HCT116 (cell line): Measurements from ENCODE around the gene EVI5L. TPM values are rescaled to one million over a fixed set of nuclear protein-coding genes. Genes with fewer than 3 reads are reported as not detected.

Experiments used
- ATAC-seq: fragments of 200-7000 bp; cut with Tn5 transposase; 2 replicates; pipeline ENCODE4 v1.9.1; 2020; ENCODE audit warnings: mild to moderate bottlenecking, moderate library complexity
- BruUV-seq: library from RNA; stranded (reverse); fragments of 400-500 nt; replicated peaks from 2 replicates; lab custom pipeline; 2021; lab: Mats Ljungman, UMichigan
- CTCF ChIA-PET: fragments of 300-600 bp; sonication (Branson Sonifier 250); formaldehyde crosslinking; loops from one replicate; lab custom pipeline; 2021; ENCODE audit warnings: antibody characterized with exemption; lab: Charles Lee
- POLR2A ChIA-PET: fragments of 300-600, 350-600 bp; sonication (Branson Sonifier 250); formaldehyde crosslinking; loops from one replicate; lab custom pipeline; 2021; ENCODE audit warnings: antibody characterized with exemption; lab: Charles Lee
- RAD21 ChIA-PET, 2 experiments: fragments of 300-600 bp; sonication (Branson Sonifier 250); formaldehyde crosslinking; loops; one replicate each; lab custom pipeline; 2023; ENCODE audit warnings: low total read pairs in 2 of 2; ENCODE audit not compliant: uncharacterized antibody in 2 of 2, unreplicated experiment in 2 of 2, low non-redundant PET in 1 of 2; lab: Charles Lee
- DNase-seq: peaks from one replicate; pipeline ENCODE4 v3.0.0-alpha.2; 2010; ENCODE audit warnings: low read depth, low spot score
- H2AFZ ChIP-seq: fragments of 200-600 bp; shearing (Covaris generic), sonication (generic); 2 replicates; pipeline ENCODE4 v1.6.1; 2017; ENCODE audit warnings: low read depth, mixed run types, mixed read lengths, antibody characterized with exemption, low read length; ENCODE audit not compliant: poor library complexity, severe bottlenecking
- H3K27ac ChIP-seq: 2 replicates; pipeline ENCODE4 v1.5.1; 2012; ENCODE audit warnings: low read depth, low read length
- H3K27me3 ChIP-seq: fragments of 200-600 bp; sonication (generic); 2 replicates; pipeline ENCODE4 v1.6.1; 2016; ENCODE audit warnings: mixed run types, low read length, mixed read lengths; ENCODE audit not compliant: insufficient read depth
- H3K36me3 ChIP-seq, 2 experiments: fragments of 200-500 bp in 1 of 2; fragments of 200-600 bp in 1 of 2; sonication (Bioruptor generic) in 1 of 2; sonication (generic) in 1 of 2; 2 replicates each; pipeline versions ENCODE4 v1.5.1 to v1.6.1; 2014 to 2016; ENCODE audit warnings: low read length in 2 of 2, inconsistent platforms in 1 of 2, mixed read lengths in 1 of 2, mixed run types in 1 of 2; ENCODE audit not compliant: insufficient read depth in 2 of 2, control insufficient read depth in 1 of 2
- H3K4me1 ChIP-seq, 2 experiments: fragments of 200-600 bp in 1 of 2; sonication (generic) in 1 of 2; 2 replicates each; pipeline versions ENCODE4 v1.5.1 to v1.6.1; 2012 to 2017; ENCODE audit warnings: low read length in 2 of 2, inconsistent platforms in 1 of 2, mild to moderate bottlenecking in 1 of 2, mixed read lengths in 1 of 2, mixed run types in 1 of 2, moderate library complexity in 1 of 2; ENCODE audit not compliant: insufficient read depth in 2 of 2, control insufficient read depth in 1 of 2
- H3K4me2 ChIP-seq: fragments of 200-600 bp; sonication (generic); 2 replicates; pipeline ENCODE4 v1.6.1; 2017; ENCODE audit warnings: mixed run types, low read length, mixed read lengths
- H3K4me3 ChIP-seq, 2 experiments: fragments of 200-600 bp in 1 of 2; sonication (generic) in 1 of 2; replicated peaks in 1 of 2; 2 replicates each; pipeline ENCODE4 v1.5.1; 2011 to 2016; ENCODE audit warnings: low read length in 2 of 2, control low read depth in 1 of 2, low read depth in 1 of 2, mild to moderate bottlenecking in 1 of 2, mixed read lengths in 1 of 2, mixed run types in 1 of 2
- H3K79me2 ChIP-seq: fragments of 200-600 bp; sonication (generic); 2 replicates; pipeline ENCODE4 v1.6.1; 2017; ENCODE audit warnings: mild to moderate bottlenecking, mixed run types, low read length, moderate library complexity, mixed read lengths; ENCODE audit not compliant: insufficient read depth
- H3K9ac ChIP-seq: fragments of 200-600 bp; sonication (generic); 2 replicates; pipeline ENCODE4 v1.6.1; 2016; ENCODE audit warnings: low read length, mixed read lengths
- H3K9me2 ChIP-seq: fragments of 200-600 bp; sonication (generic), shearing (Covaris generic); 2 replicates; pipeline ENCODE4 v1.6.1; 2017; ENCODE audit warnings: mixed run types, mild to moderate bottlenecking, moderate library complexity; ENCODE audit not compliant: insufficient read depth
- H3K9me3 ChIP-seq, 2 experiments: fragments of 200-500 bp in 1 of 2; fragments of 200-600 bp in 1 of 2; sonication (Bioruptor generic) in 1 of 2; sonication (generic) in 1 of 2; 2 replicates each; pipeline ENCODE4 v1.6.1; 2014 to 2017; ENCODE audit warnings: low read length in 2 of 2, mixed read lengths in 2 of 2, inconsistent platforms in 1 of 2, low read depth in 1 of 2, mild to moderate bottlenecking in 1 of 2, mixed run types in 1 of 2, moderate library complexity in 1 of 2; ENCODE audit not compliant: control insufficient read depth in 1 of 2, insufficient read depth in 1 of 2
- H4K20me1 ChIP-seq: fragments of 200-600 bp; sonication (generic), shearing (Covaris generic); 2 replicates; pipeline ENCODE4 v1.6.1; 2017; ENCODE audit warnings: mixed run types, mild to moderate bottlenecking, moderate library complexity; ENCODE audit not compliant: insufficient read depth
- ATF3 ChIP-seq: IDR thresholded peaks from 2 replicates; pipeline ENCODE4 v1.6.1; 2012
- CBX3 ChIP-seq: IDR thresholded peaks from 2 replicates; pipeline ENCODE4 v1.6.1; 2012; ENCODE audit warnings: low read depth
- CEBPB ChIP-seq: IDR thresholded peaks from 2 replicates; pipeline ENCODE4 v1.6.1; 2012; ENCODE audit warnings: low read depth
- CTCF ChIP-seq, 3 experiments: fragments of 200-600 bp in 1 of 3; sonication (generic) in 1 of 3; IDR thresholded peaks in 2 of 3; conservative IDR thresholded peaks in 1 of 3; 2 replicates each; pipeline ENCODE4 v1.5.1; 2012 to 2017; ENCODE audit warnings: low read depth in 2 of 3, low read length in 2 of 3, antibody characterized with exemption in 1 of 3, borderline replicate concordance in 1 of 3, control low read depth in 1 of 3, mild to moderate bottlenecking in 1 of 3, mixed read lengths in 1 of 3, mixed run types in 1 of 3, moderate library complexity in 1 of 3; ENCODE audit not compliant: insufficient read depth in 1 of 3
- EGR1 ChIP-seq: IDR thresholded peaks from 2 replicates; pipeline ENCODE4 v1.6.1; 2012; ENCODE audit warnings: low read depth
- ELF1 ChIP-seq: IDR thresholded peaks from 2 replicates; pipeline ENCODE4 v1.6.1; 2012; ENCODE audit warnings: low read depth, borderline replicate concordance
- EZH2 ChIP-seq: fragments of 200-600 bp; sonication (generic); IDR thresholded peaks from 2 replicates; pipeline ENCODE4 v1.6.1; 2017; ENCODE audit warnings: antibody characterized with exemption, mixed run types
- EZH2phosphoT487 ChIP-seq: fragments of 200-600 bp; IDR thresholded peaks from 2 replicates; pipeline ENCODE4 v1.6.1; 2018; ENCODE audit warnings: antibody characterized with exemption, borderline replicate concordance
- JUND ChIP-seq: IDR thresholded peaks from 2 replicates; pipeline ENCODE4 v1.6.1; 2012
- MAX ChIP-seq: IDR thresholded peaks from 2 replicates; pipeline ENCODE4 v1.6.1; 2012
- POLR2AphosphoS5 ChIP-seq: IDR thresholded peaks from 2 replicates; pipeline ENCODE4 v1.6.1; 2011; ENCODE audit warnings: mild to moderate bottlenecking, low read depth, low read length, moderate library complexity
- SIN3A ChIP-seq: IDR thresholded peaks from 2 replicates; pipeline ENCODE4 v1.6.1; 2012; ENCODE audit warnings: low read depth
- SP1 ChIP-seq: IDR thresholded peaks from 2 replicates; pipeline ENCODE4 v1.6.1; 2012; ENCODE audit warnings: low read depth
- SRF ChIP-seq: IDR thresholded peaks from 2 replicates; pipeline ENCODE4 v1.6.1; 2012; ENCODE audit warnings: low read depth
- TCF7L2 ChIP-seq: IDR thresholded peaks from 2 replicates; pipeline ENCODE4 v1.7.0; 2011; ENCODE audit warnings: borderline replicate concordance, inconsistent platforms; ENCODE audit not compliant: insufficient read depth, insufficient read length; ENCODE audit errors: extremely low read depth
- YY1 ChIP-seq: IDR thresholded peaks from 2 replicates; pipeline ENCODE4 v1.6.1; 2011; ENCODE audit warnings: low read length, low read depth, moderate library complexity, mild to moderate bottlenecking; ENCODE audit not compliant: insufficient replicate concordance; ENCODE audit errors: extremely low read depth
- ZBTB33 ChIP-seq: IDR thresholded peaks from 2 replicates; pipeline ENCODE4 v1.6.1; 2011; ENCODE audit warnings: mild to moderate bottlenecking, low read length, moderate library complexity; ENCODE audit not compliant: insufficient replicate concordance; ENCODE audit errors: extremely low read depth
- ZFX ChIP-seq: fragments of 450-650 bp; IDR thresholded peaks from 2 replicates; pipeline ENCODE4 v1.6.1; 2017
- ZNF274 ChIP-seq: fragments of 200-500 bp; sonication (Bioruptor generic); IDR thresholded peaks from 2 replicates; pipeline ENCODE4 v1.6.1; 2014; ENCODE audit warnings: mild to moderate bottlenecking, low read depth, low read length, inconsistent platforms
- intact Hi-C: fragments of 100-400 bp; cut with micrococcal nuclease; formaldehyde crosslinking; loops from 2 replicates; pipeline ENCODE4 v1.10.0; 2022
- total RNA-seq: library from RNA; stranded (reverse); gene quantifications from one replicate; pipeline ENCODE4 v1.2.1, GENCODE V29; 2021; ENCODE audit not compliant: unreplicated experiment

The EVI5L gene
- total RNA-seq, 1 experiment from 2014 or later: 15.0 TPM

- Histone ChIP-seq H3K79me2 (no peaks in the 10 kb centered on the region), H3K27me3 (no peaks in the 10 kb centered on the region), H3K9me2 (no peaks in the 10 kb centered on the region), H2AFZ (no peak overlapping the region), H3K36me3 (no peaks in the 10 kb centered on the region), H3K4me2 (peak overlapping the region; percentile 85), H3K4me3 (peak overlapping the region; percentile 39 to 58), H3K9ac (peak overlapping the region; percentile 61), H3K27ac (peak overlapping the region; percentile 86), H3K9me3 (no peaks in the 10 kb centered on the region), H3K4me1 (peaks cover 30 to 73% of the 10 kb centered on the region in 2 experiments), H4K20me1 (no peaks in the 10 kb centered on the region)
- ATAC-seq (peak; percentile 28), DNase-seq (peak; percentile 79)
- intact Hi-C loops: loop anchor here (1.0 kb wide), 1 partner anchor 50 kb away; the partner anchor contains the start of gene SNAPC2
- no TSS peak for BruUV-seq
- ChIA-PET POLR2A (interaction anchor here (1.1 to 2.2 kb wide), 8 partner anchors 16 to 74 kb away, joined by 3 to 33 read pairs (median 6); partner anchors contain the start of genes MAP2K7, SNAPC2 and TIMM44), RAD21 (interaction anchor here in 1 of 2 experiments (1.6 to 1.7 kb wide), 2 partner anchors 50 to 302 kb away, joined by 3 to 7 read pairs; partner anchors contain the start of gene SNAPC2), CTCF (interaction anchor here (0.6 to 2.2 kb wide), 21 partner anchors 9 to 520 kb away, joined by 3 to 41 read pairs (median 7); partner anchors contain the start of genes LRRC8E, MAP2K7, RAB11B and SNAPC2)
- TF ChIP-seq JUND (no peak), SIN3A (no peak), ATF3 (no peak), ZNF274 (no peak), CEBPB (no peak), ELF1 (no peak), MAX (no peak), POLR2AphosphoS5 (no peak), ZFX (no peak), TCF7L2 (no peak), YY1 (no peak), ZBTB33 (no peak), SRF (no peak), EGR1 (no peak), CBX3 (no peak), EZH2phosphoT487 (no peak), SP1 (no peak), CTCF (IDR thresholded peaks at IDR 0.05 in 2 of 3, conservative IDR thresholded peaks at IDR 0.05 in 1 of 3; ENCODE audit: borderline replicate concordance in 1 of 3, insufficient read depth in 1 of 3, low read depth in 2 of 3, low read length in 2 of 3) (no peak), EZH2 (no peak)
Measured at GRCh38 chr19:7869910-7870511, 40.0 kb downstream of the EVI5L start.
